GM21360 (cell line): ENCODE data around the gene PFKP.

Experiments
- ATAC-seq: cut with Tn5 transposase; IDR thresholded peaks from one replicate; pipeline ENCODE4 v1.9.1; 2021; ENCODE audit warnings: mild to moderate bottlenecking, moderate library complexity; ENCODE audit not compliant: unreplicated experiment

The PFKP gene

GRCh38 chr10:3067118-3067858 is at the start of gene PFKP:
PFKP (plus strand) TSS chr10:3067548; CDS start chr10:3067596, 48 bp downstream.
- peak; percentile 41 for ATAC-seq

GRCh38 chr10:3018247-3018646 is 49.1 kb upstream of the PFKP start:
- ATAC-seq: no peak

- no peak for ATAC-seq
Observed at GRCh38 chr10:3020311-3020710, 47.0 kb upstream of the PFKP start.

- ATAC-seq: no peak
Observed at GRCh38 chr10:3020881-3021280, 46.5 kb upstream of the PFKP start.

GRCh38 chr10:3022027-3022426 is 45.3 kb upstream of the PFKP start:
- ATAC-seq: no peak

GRCh38 chr10:3023892-3024291 is 43.5 kb upstream of the PFKP start:
- no peak for ATAC-seq

GRCh38 chr10:3025026-3025683 is 42.2 kb upstream of the PFKP start:
- ATAC-seq: no peak

GRCh38 chr10:3027866-3028265 is 39.5 kb upstream of the PFKP start:
- no peak for ATAC-seq

GRCh38 chr10:3028441-3028840 is 38.9 kb upstream of the PFKP start:
- ATAC-seq: no peak

GRCh38 chr10:3030765-3031164 is 36.6 kb upstream of the PFKP start:
- ATAC-seq: no peak

- ATAC-seq: no peak
Observed at GRCh38 chr10:3031490-3031889, 35.9 kb upstream of the PFKP start.

- no peak for ATAC-seq
Observed at GRCh38 chr10:3033925-3034324, 33.4 kb upstream of the PFKP start.

- no peak for ATAC-seq
Observed at GRCh38 chr10:3034616-3035015, 32.7 kb upstream of the PFKP start.

GRCh38 chr10:3036155-3037021 is 31.0 kb upstream of the PFKP start:
- ATAC-seq: peak; percentile 97

GRCh38 chr10:3037182-3037581 is 30.2 kb upstream of the PFKP start:
- no peak for ATAC-seq

- no peak for ATAC-seq
Observed at GRCh38 chr10:3040069-3040468, 27.3 kb upstream of the PFKP start.

GRCh38 chr10:3042589-3042988 is 24.8 kb upstream of the PFKP start:
- ATAC-seq: no peak

GRCh38 chr10:3043512-3044368 is 23.6 kb upstream of the PFKP start:
- ATAC-seq: peak; percentile 79

GRCh38 chr10:3045471-3046209 is 21.7 kb upstream of the PFKP start:
- no peak for ATAC-seq

GRCh38 chr10:3046210-3046779 is 21.1 kb upstream of the PFKP start:
- no peak for ATAC-seq
